Stimulated activated CD4-positive, alpha-beta T cell treated with anti-CD3 and anti-CD28 coated beads, Interleukin-12 subunit alpha, Interleukin-12 subunit beta, amount 100 ng/mL, for 4 hours (primary cell): ENCODE measurements around the gene SPINT2.
"Not testable (repeated sequence)": the region's sequence is repeated elsewhere in the genome, so short reads cannot be mapped to it uniquely, and the experiment has no call there.

ENCODE experiments used
- DNase-seq: peaks from one replicate; pipeline ENCODE4 v3.0.0-alpha.2; 2020

Gene SPINT2, protein sequence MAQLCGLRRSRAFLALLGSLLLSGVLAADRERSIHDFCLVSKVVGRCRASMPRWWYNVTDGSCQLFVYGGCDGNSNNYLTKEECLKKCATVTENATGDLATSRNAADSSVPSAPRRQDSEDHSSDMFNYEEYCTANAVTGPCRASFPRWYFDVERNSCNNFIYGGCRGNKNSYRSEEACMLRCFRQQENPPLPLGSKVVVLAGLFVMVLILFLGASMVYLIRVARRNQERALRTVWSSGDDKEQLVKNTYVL

DNA sequence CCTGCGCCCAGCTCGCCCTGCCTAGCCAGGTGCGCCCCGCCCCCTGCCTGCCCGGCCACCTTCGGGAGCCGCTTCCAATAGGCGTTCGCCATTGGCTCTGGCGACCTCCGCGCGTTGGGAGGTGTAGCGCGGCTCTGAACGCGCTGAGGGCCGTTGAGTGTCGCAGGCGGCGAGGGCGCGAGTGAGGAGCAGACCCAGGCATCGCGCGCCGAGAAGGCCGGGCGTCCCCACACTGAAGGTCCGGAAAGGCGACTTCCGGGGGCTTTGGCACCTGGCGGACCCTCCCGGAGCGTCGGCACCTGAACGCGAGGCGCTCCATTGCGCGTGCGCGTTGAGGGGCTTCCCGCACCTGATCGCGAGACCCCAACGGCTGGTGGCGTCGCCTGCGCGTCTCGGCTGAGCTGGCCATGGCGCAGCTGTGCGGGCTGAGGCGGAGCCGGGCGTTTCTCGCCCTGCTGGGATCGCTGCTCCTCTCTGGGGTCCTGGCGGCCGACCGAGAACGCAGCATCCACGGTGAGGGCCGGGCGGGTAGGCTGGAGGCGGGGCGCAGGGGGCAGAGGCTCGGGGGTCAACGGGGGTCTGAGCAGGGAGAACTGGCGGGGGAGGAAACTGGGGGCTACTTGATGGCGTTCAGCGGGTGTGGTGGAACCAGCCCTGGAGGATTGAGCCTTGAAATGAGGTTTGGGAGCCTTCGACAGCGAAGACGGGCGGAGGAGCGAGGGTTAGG lies at the start of gene SPINT2:
SPINT2 (plus strand) TSS at position 88 of the 727 bp plus-strand sequence; CDS start at position 408, 320 bp downstream.
- DNase-seq = no peak

- DNase-seq = no peak
Observed at GRCh38 chr19:38216785-38217641, 47.4 kb upstream of the SPINT2 start.

DNA sequence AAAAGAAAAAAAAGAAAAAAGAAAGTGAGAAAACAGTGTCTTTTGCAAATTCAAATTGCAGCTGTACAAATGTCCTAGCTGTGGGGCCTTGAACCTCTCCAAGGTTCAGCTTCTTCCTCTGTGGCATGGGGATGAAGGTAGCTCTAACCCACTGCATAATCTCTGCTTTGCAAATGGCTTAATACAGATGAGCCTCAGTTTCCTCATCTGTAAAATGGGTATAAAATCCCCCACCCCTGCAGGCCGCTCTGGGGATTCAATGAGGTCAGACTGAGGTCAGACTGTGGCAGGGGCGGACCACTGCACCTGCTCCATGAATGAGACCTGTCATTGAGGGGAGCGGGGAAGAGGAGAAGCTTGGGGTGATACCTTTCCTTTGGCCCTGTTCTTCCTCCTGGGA lies 46.2 kb upstream of the SPINT2 start:
- no peak for DNase-seq

DNA sequence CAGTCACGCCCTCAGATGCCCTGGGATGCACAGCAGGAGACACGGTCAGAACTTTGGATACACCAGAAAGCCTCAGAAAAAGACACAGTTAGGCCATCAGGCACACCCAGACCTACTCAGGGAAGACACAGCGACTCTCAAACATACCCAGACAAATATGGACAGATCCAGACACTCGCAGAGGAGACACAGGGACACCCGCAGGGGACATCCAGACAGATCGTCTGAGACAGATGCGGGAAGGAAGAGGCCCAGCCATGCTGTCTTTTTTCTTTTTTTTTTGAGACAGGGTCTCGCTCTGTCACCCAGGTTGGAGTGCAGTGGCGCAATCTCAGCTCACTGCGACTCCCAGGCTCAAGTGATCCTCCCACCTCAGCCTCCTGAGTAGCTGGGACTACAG lies 45.2 kb upstream of the SPINT2 start:
- no peak for DNase-seq

DNA sequence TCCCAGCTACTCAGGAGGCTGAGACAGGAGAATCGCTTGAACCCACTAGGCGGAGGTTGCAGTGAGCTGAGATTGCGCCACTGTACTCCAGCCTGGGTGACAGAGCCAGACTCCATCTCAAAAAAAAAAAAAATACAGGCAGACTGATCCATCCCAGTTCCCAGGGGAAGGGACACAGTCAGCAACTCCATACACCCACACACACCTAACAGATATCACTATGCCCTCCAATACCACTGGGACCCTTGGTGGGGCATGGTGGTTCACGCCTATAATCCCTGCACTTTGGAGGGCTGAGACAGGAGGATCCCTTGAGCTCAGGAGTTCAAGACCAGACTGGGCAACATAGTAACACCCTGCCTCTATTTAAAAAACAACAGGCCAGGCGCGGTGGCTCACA lies 43.0 kb upstream of the SPINT2 start:
- DNase-seq = no peak

GRCh38 chr19:38221919-38222830 lies 42.2 kb upstream of the SPINT2 start:
- DNase-seq = no peak

DNA sequence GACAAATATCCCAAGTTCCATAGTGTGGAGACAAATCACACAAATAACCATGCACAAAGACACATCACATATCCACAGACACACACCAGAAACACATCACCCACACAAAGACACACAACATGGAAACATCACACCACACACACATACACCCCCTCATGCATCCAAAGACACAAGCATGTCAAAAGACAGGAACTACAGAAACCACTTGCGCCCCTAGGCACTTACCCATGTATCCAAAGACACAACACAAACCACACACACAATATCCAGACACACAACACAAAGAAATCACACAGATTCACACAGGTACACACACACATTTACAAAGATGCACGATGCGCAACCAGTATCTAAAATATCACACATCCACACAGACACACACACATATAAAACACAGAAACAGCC lies 41.3 kb upstream of the SPINT2 start:
- DNase-seq = no peak

DNA sequence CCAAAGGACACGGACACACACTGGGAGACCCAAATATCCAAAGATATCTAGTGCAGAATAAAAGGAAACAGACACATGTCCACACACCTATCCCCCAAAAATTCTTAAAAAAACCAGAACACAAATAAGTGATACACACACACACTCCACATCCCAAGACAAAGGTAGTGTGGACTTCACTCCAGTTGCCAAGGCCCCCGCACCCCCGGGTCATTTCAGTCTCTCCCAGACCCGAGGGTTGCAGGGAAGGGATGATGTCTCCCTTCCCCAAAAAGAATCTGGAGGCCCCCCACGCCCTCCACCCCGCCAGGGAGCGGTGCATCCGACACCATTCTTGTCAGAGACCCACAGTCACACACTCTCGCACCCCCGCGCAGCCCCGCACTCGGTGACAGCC lies 40.8 kb upstream of the SPINT2 start:
- no peak for DNase-seq

DNA sequence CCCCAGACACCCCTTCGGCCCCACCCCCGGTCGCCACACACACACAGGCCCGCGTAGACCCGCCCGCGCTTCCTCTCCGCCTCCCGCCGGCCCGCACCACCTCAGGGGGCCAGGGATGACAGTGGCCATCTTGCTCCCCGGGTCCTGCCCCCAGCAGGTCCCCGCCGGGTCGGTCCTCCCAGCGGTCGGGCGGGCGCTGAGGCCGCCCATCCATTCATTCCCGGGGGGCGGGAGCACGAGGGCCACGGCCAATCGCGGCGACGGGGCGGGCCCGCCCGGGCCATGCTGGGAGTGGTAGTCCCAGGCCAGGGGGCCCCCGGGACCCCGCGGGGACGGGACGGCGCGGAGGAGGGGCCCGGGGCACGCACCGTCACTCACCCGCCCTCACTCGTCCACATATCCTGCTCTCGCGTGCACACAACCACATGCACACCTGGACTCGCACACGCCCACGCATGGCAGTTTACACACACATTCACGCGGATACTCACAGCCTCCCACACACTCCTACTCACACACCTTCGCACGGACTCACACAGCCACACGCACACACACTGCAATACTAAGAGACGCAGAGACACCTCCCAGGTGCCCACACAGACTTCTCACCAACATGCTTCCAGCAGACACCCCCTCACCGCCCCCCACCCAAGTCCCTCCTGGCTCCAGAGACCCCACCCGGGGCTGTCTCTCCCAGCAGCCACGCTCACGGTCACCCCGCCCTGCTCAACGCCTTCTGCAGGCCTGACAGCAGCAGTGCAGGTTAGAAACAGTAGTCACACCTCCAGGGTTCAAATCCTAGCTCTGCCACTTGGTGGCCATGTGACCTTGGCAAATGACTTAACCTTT lies 40.1 kb upstream of the SPINT2 start, which contains the start of gene DPF1:
DPF1 (minus strand) TSS at position 209 of the 849 bp plus-strand sequence; CDS start at position 129, 80 bp downstream.
- peak; percentile 55 for DNase-seq

- not testable (repeated sequence) for DNase-seq
Observed at GRCh38 chr19:38224863-38225218, 39.5 kb upstream of the SPINT2 start.

DNA sequence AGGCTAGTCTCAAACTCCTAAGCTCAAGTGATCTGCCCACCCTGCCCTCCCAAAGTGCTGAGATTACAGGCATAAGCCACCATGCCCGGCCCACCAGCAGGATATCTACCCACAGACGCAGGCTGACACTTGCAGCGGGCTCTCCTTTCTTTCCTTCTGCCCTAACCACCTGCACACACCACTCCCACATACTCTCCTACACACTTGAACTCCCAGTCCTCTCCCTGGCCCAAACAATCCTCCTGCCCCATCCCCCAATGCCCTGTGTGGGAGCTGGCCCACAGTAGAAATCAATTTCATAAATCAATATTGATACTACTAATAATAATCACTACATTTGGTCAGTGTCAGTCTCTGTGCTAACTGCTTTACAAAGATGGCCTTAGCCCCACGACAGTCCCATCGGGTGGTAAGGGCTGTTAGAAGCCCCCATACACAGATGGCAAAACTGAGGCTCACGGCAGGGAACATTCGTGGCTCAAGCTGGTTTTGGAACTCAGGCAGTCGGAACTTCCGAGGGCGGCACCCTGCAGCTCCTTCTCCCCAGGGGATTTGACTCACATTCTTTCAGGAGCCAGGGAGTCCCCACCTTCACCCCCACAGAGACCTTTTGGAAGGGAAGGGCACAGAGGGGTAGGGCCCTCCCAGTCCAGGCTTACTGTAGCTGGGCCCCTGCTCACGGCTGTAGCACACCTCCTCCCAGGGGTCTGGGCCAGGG lies 36.9 kb upstream of the SPINT2 start:
- no peak for DNase-seq

DNA sequence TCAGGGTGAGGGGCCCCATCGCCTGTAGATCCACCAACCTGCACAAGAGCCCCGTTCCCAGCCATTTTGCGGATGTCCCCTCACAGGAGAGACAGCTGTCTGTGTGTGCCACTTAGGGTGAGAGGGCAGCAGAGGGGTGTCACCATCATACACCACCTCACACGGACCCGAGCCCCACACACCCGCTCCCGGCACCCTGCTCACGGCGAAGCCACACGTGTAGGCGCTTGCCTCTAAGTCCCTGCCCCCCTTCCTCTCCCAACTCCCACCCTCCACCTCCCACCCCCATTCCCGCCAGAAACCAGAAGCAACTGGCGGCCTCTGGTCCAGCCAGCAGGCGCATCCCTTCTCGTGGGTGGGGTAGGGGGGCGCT lies 36.4 kb upstream of the SPINT2 start:
- DNase-seq = no peak

- no peak for DNase-seq
Observed at GRCh38 chr19:38228491-38229439, 35.6 kb upstream of the SPINT2 start.

GRCh38 chr19:38229585-38230073 lies 34.7 kb upstream of the SPINT2 start:
- peak; percentile 63 for DNase-seq

DNA sequence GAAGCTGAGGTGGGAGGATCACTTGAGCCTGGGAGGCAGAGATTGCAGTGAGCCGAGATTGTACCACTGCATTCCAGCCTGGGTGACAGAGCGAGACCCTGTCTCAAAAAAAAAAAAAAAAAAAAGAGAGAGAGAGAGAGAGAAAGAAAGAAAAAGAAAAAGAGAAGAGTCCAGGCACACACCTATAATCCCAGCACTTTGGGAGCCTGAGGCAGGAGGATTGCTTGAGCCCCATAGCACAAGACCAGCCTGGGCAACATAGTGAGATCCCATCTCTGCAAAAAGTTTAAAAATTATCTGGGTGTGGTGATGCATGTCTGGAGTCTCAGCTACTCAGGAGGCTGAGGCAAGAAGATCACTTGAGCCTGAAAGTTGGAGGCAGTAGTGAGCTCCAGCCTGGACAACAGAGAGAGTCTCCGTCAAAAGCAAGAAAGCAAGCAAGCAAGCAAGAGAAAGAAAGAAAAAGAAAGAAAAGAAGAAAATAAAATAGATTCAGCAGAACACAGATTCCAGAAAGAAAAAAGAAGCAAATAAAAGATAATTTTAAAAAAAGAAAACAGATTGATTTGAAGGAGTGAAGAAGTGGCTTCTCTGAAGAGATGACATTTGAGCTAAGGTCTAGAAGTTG lies 33.8 kb upstream of the SPINT2 start:
- DNase-seq = not testable (repeated sequence)

DNA sequence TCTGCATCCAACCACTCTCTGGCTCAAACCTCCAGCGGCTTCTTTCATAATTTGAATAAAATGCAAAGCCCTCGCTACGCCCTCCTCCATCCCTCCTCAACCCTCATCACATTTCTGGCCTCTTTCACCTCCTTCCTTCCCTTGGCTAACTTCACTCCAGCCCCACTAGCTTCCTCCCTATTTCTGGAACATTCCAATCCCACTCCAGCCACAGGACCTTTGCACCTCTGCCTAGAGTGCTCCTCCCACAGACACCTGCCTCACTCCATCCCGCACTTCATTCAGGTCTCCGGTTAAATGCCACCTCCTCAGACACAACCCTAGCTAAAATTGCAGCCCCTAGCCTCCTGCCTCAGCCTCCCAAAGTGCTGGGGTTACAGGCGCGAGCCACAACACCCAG lies 32.5 kb upstream of the SPINT2 start:
- no peak for DNase-seq

DNA sequence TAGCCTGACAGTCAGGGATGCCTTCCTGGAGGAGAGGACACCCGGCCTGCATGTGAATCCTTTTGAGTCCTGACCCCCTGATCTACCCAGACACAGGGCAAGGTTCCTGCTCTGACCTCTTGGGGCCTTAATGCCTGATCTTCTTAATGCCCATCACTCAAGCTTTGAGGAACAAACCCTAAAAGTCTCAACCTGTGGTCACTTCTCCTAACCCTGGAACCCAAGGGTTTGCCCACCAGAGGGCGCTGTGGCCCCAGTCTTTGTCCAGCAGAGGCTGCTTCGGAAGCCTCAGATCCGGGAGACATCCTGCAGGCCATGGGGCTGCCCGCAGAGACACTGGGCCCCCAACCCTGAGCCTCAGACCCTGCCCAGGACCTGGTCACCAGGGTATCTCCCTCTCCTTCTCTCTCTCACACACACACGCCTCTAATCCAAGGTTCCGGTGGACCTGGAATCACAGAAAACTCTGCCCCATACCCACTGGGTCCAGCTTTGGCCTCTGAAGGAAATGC lies 30.6 kb upstream of the SPINT2 start:
- peak; percentile 73 for DNase-seq

- DNase-seq = no peak
Observed at GRCh38 chr19:38234615-38235014, 29.8 kb upstream of the SPINT2 start.

GRCh38 chr19:38239816-38240215 lies 24.6 kb upstream of the SPINT2 start:
- no peak for DNase-seq
